PC-9 (cell line): ENCODE results near the gene GTF3C4. TPM values are rescaled to one million over a fixed set of nuclear protein-coding genes. Genes with fewer than 3 reads are reported as not detected.

Source experiments
- BruUV-seq: library from RNA; stranded (reverse); fragments of 400-500 nt; replicated peaks from 2 replicates; lab custom pipeline; 2021; lab: Mats Ljungman, UMichigan
- CTCF ChIA-PET: fragments of 300-600 bp; sonication (Branson Sonifier 250); formaldehyde crosslinking; loops from one replicate; lab custom pipeline; 2022; ENCODE audit warnings: antibody characterized with exemption; lab: Charles Lee
- POLR2A ChIA-PET: fragments of 300-600 bp; sonication (Branson Sonifier 250); formaldehyde crosslinking; loops from one replicate; lab custom pipeline; 2022; ENCODE audit warnings: antibody characterized with exemption; ENCODE audit not compliant: unreplicated experiment; lab: Charles Lee
- DNase-seq, 2 experiments: peaks; one replicate each; pipeline versions ENCODE4 v3.0.0 to v3.0.0-alpha.2; 2015 to 2022; ENCODE audit warnings: mixed read lengths in 1 of 2
- H2AFZ ChIP-seq: fragments of 200-600 bp; sonication (generic); 2 replicates; pipeline ENCODE4 v1.8.1; 2017; ENCODE audit warnings: antibody characterized with exemption
- H3F3A ChIP-seq: fragments of 200-600 bp; sonication (generic); 2 replicates; pipeline ENCODE4 v1.8.1; 2017; ENCODE audit warnings: antibody characterized with exemption, mild to moderate bottlenecking, low read depth; ENCODE audit not compliant: insufficient read depth
- H3K27ac ChIP-seq: fragments of 200-600 bp; sonication (generic); 2 replicates; pipeline ENCODE4 v1.6.1; 2016; ENCODE audit warnings: mixed run types
- H3K27me3 ChIP-seq: fragments of 200-600 bp; sonication (generic); 2 replicates; pipeline ENCODE4 v1.6.1; 2016; ENCODE audit warnings: low read depth, mixed run types; ENCODE audit not compliant: insufficient read depth
- H3K36me3 ChIP-seq: fragments of 200-600 bp; sonication (generic); 2 replicates; pipeline ENCODE4 v1.6.1; 2016; ENCODE audit warnings: low read depth, mixed run types
- H3K4me1 ChIP-seq: fragments of 200-600 bp; sonication (generic); replicated peaks from 2 replicates; pipeline ENCODE4 v1.6.1; 2016; ENCODE audit warnings: mixed run types; ENCODE audit not compliant: insufficient read depth
- H3K4me2 ChIP-seq: fragments of 200-600 bp; sonication (generic); 2 replicates; pipeline ENCODE4 v1.6.1; 2017; ENCODE audit warnings: mixed run types
- H3K4me3 ChIP-seq: fragments of 200-600 bp; sonication (generic); 2 replicates; pipeline ENCODE4 v1.6.1; 2016; ENCODE audit warnings: mixed run types
- H3K79me2 ChIP-seq: fragments of 200-600 bp; sonication (generic); 2 replicates; pipeline ENCODE4 v1.6.1; 2017; ENCODE audit warnings: low read depth, mixed run types
- H3K9me2 ChIP-seq: fragments of 200-600 bp; sonication (generic); 2 replicates; pipeline ENCODE4 v1.8.1; 2017; ENCODE audit warnings: mild to moderate bottlenecking; ENCODE audit not compliant: insufficient read depth
- H3K9me3 ChIP-seq: fragments of 200-600 bp; sonication (generic); 2 replicates; pipeline ENCODE4 v1.8.1; 2016; ENCODE audit warnings: low read depth; ENCODE audit not compliant: insufficient read depth
- H4K20me1 ChIP-seq: fragments of 200-600 bp; sonication (generic); 2 replicates; pipeline ENCODE4 v1.8.1; 2017; ENCODE audit not compliant: insufficient read depth
- CTCF ChIP-seq: fragments of 200-600 bp; sonication (generic); conservative IDR thresholded peaks from 2 replicates; pipeline ENCODE4 v1.6.1; 2017; ENCODE audit warnings: mixed run types, antibody characterized with exemption, mild to moderate bottlenecking, moderate library complexity
- EZH2 ChIP-seq: fragments of 200-600 bp; sonication (generic); IDR thresholded peaks from 2 replicates; pipeline ENCODE4 v1.8.0; 2017; ENCODE audit warnings: antibody characterized with exemption, low read depth
- intact Hi-C: fragments of 100-400 bp; cut with micrococcal nuclease; formaldehyde crosslinking; loops from one replicate; pipeline ENCODE4 v1.10.0; 2022; ENCODE audit not compliant: unreplicated experiment
- total RNA-seq: library from RNA; stranded (reverse); gene quantifications from 2 replicates; pipeline ENCODE4 v1.2.3, GENCODE V29; 2021

GTF3C4 gene
- total RNA-seq, 1 experiment from 2014 or later = 24.7 TPM

- ChIA-PET CTCF (no interaction called here), POLR2A (interaction anchor here (0.7 kb wide), 1 partner anchor 1552 kb away, joined by 3 read pairs; no protein-coding TSS in a partner anchor)
- Histone ChIP-seq H2AFZ (no peak overlapping the region), H3K4me1 (no peaks in the 10 kb centered on the region), H3K9me2 (no peaks in the 10 kb centered on the region), H3K4me3 (no peak overlapping the region), H3K79me2 (peaks cover 34% of the 10 kb centered on the region), H3K36me3 (peaks cover 18% of the 10 kb centered on the region; the same call in 1 of the 2 replicates), H3K9me3 (no peaks in the 10 kb centered on the region), H3F3A (peaks cover 3% of the 10 kb centered on the region; the same call in 1 of the 2 replicates), H3K27me3 (no peaks in the 10 kb centered on the region), H3K27ac (no peak overlapping the region), H4K20me1 (peaks cover 13% of the 10 kb centered on the region), H3K4me2 (no peak overlapping the region)
- BruUV-seq = no TSS peak
- no peak for DNase-seq
- TF ChIP-seq CTCF (no peak), EZH2 (no peak)
- intact Hi-C loops = loop anchor here (10.0 kb wide), 1 partner anchor 242 kb away; no protein-coding TSS in a partner anchor
Observed at GRCh38 chr9:132662152-132662945, 7.9 kb upstream of the GTF3C4 start.

- no peak overlapping the region for H3K4me2 ChIP-seq
- CTCF ChIA-PET = no interaction called here
- POLR2A ChIA-PET = interaction anchor here (0.7 kb wide), 1 partner anchor 1552 kb away, joined by 3 read pairs; no protein-coding TSS in a partner anchor
- no TSS peak for BruUV-seq
- no peaks in the 10 kb centered on the region for H3K9me2 ChIP-seq
- H3K9me3 ChIP-seq = no peaks in the 10 kb centered on the region
- H3F3A ChIP-seq = 0 out of 2 replicates have a peak, but pooled peaks cover 3% of the 10 kb centered on the region
- no peaks in the 10 kb centered on the region for H3K4me1 ChIP-seq
- H3K79me2 ChIP-seq = peaks cover 42% of the 10 kb centered on the region
- H3K27me3 ChIP-seq = no peaks in the 10 kb centered on the region
- intact Hi-C loops = loop anchor here (10.0 kb wide), 1 partner anchor 242 kb away; no protein-coding TSS in a partner anchor
- peaks cover 13% of the 10 kb centered on the region for H4K20me1 ChIP-seq
- peaks cover 14% of the 10 kb centered on the region; the same call in 1 of the 2 replicates for H3K36me3 ChIP-seq
- H3K27ac ChIP-seq = no peak overlapping the region
- H2AFZ ChIP-seq = no peak overlapping the region
- TF ChIP-seq EZH2 = no peak
- TF ChIP-seq CTCF = no peak
- DNase-seq = no peak
- H3K4me3 ChIP-seq = no peak overlapping the region
Observed at GRCh38 chr9:132663117-132663516, 7.1 kb upstream of the GTF3C4 start.

DNA sequence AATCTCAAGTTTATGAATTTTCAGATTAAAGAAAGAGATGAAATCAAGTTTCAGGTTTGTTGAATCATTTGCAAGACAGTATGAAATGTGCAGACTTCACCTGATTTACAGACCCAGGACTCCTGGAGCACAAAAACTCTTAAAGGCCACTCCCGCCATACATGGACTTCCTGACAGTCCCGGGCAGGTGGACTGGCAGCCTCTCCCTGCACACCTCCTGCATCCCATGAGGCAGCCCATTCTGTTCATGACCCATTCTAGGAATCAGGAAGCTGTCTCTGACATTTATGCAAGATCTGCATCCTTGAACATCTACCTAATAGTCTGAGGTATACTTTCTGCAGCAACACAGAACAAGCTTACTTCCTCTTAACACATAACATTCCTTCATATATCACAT, 6.4 kb upstream of the GTF3C4 start:
- intact Hi-C loops = loop anchor here (10.0 kb wide), 1 partner anchor 241 kb away; no protein-coding TSS in a partner anchor
- no peaks in the 10 kb centered on the region for H3K27me3 ChIP-seq
- H3F3A ChIP-seq = 0 out of 2 replicates have a peak, but pooled peaks cover 3% of the 10 kb centered on the region
- ChIA-PET POLR2A (no interaction called here), CTCF (no interaction called here)
- peaks cover 48% of the 10 kb centered on the region for H3K79me2 ChIP-seq
- 0 out of 2 replicates have a peak, but pooled peaks cover 2% of the 10 kb centered on the region for H3K4me1 ChIP-seq
- H3K4me2 ChIP-seq = no peak overlapping the region
- peaks cover 13% of the 10 kb centered on the region for H4K20me1 ChIP-seq
- H3K27ac ChIP-seq = no peak overlapping the region
- H3K9me2 ChIP-seq = no peaks in the 10 kb centered on the region
- TF ChIP-seq EZH2 (no peak), CTCF (no peak)
- no peak overlapping the region for H2AFZ ChIP-seq
- DNase-seq = no peak
- no peak overlapping the region for H3K4me3 ChIP-seq
- BruUV-seq = no TSS peak
- peaks cover 14% of the 10 kb centered on the region; the same call in 1 of the 2 replicates for H3K36me3 ChIP-seq
- no peaks in the 10 kb centered on the region for H3K9me3 ChIP-seq
